A549 (cell line): ENCODE data around the gene LY6G5B. TPM values are rescaled to one million over a fixed set of nuclear protein-coding genes. Genes with fewer than 3 reads are reported as not detected.

Source experiments
- ATAC-seq, 2 experiments: fragments of 200-7000 bp in 1 of 2; fragments of >200 bp in 1 of 2; cut with Nextera tagmentation in 1 of 2; cut with Tn5 transposase in 1 of 2; 3 replicates each; pipeline versions ENCODE4 v1.8.0 to v1.9.1; 2018 to 2020; ENCODE audit warnings: mild to moderate bottlenecking in 1 of 2, moderate library complexity in 1 of 2
- CTCF ChIA-PET: fragments of 300-600 bp; sonication (Branson Sonifier 250); formaldehyde crosslinking; extraction: SDS; loops from one replicate; lab custom pipeline; 2021; ENCODE audit warnings: antibody characterized with exemption, inconsistent platforms; lab: Yijun Ruan, JAX
- POLR2A ChIA-PET: fragments of 350-600 bp; formaldehyde crosslinking; extraction: SDS; loops from one replicate; lab custom pipeline; 2021; ENCODE audit warnings: antibody characterized with exemption, inconsistent platforms; lab: Yijun Ruan, JAX
- DNase-seq, 2 experiments: peaks; one replicate each; pipeline versions ENCODE4 v3.0.0 to v3.0.0-alpha.2; 2011 to 2016; ENCODE audit warnings: low read depth in 1 of 2, low spot score in 1 of 2
- FAIRE-seq: peaks from 2 replicates; lab custom pipeline; 2011; peaks lifted over from hg19 to GRCh38; lab: Jason Lieb, UNC
- H3K27ac ChIP-seq, 2 experiments: fragments of >200 bp; sonication (Bioruptor Twin); formaldehyde crosslinking; 3 replicates each; pipeline ENCODE4 v1.5.1; 2016 to 2017
- H3K4me1 ChIP-seq: fragments of >200 bp; sonication (Bioruptor Twin); formaldehyde crosslinking; 3 replicates; pipeline ENCODE4 v1.6.1; 2016
- H3K4me2 ChIP-seq: fragments of >200 bp; sonication (Bioruptor Twin); formaldehyde crosslinking; 3 replicates; pipeline ENCODE4 v1.6.1; 2016
- H3K4me3 ChIP-seq: fragments of >200 bp; sonication (Bioruptor Twin); formaldehyde crosslinking; 3 replicates; pipeline ENCODE4 v1.5.1; 2016
- H3K9me3 ChIP-seq: fragments of >200 bp; sonication (Bioruptor Twin); formaldehyde crosslinking; 3 replicates; pipeline ENCODE4 v1.6.1; 2016
- CBX8 ChIP-seq: fragments of 200-600 bp; sonication (generic); IDR thresholded peaks from 2 replicates; pipeline ENCODE4 v1.6.1; 2016
- EHF ChIP-seq: fragments of 250-450 bp; sonication (Bioruptor Pico); IDR thresholded peaks from 2 replicates; pipeline ENCODE4 v1.5.0; 2020; ENCODE audit warnings: mild to moderate bottlenecking
- EHMT2 ChIP-seq: fragments of 200-600 bp; sonication (generic); IDR thresholded peaks from 2 replicates; pipeline ENCODE4 v1.6.1; 2016; ENCODE audit warnings: antibody characterized with exemption, low read depth, mild to moderate bottlenecking, moderate library complexity
- ESRRA ChIP-seq: fragments of 150-350 bp; IDR thresholded peaks from 2 replicates; pipeline ENCODE4 v1.6.1; 2014; ENCODE audit warnings: mild to moderate bottlenecking, low read length, borderline replicate concordance
- MAZ ChIP-seq: fragments of 150-350 bp; IDR thresholded peaks from 2 replicates; pipeline ENCODE4 v1.6.1; 2014; ENCODE audit warnings: antibody characterized with exemption, low read depth, low read length, borderline replicate concordance
- NFE2L2 ChIP-seq: fragments of 150-350 bp; conservative IDR thresholded peaks from 2 replicates; pipeline ENCODE4 v1.6.1; 2014; ENCODE audit warnings: low read length
- NPAS2 ChIP-seq: fragments of 250-450 bp; sonication (Bioruptor Pico); IDR thresholded peaks from 2 replicates; pipeline ENCODE4 v1.8.0; 2022; ENCODE audit warnings: mild to moderate bottlenecking, moderate library complexity, borderline replicate concordance
- NR3C1 ChIP-seq: fragments of >200 bp; sonication (Bioruptor Twin); formaldehyde crosslinking; IDR thresholded peaks from 3 replicates; pipeline ENCODE4 v1.6.1; 2017
- PHF8 ChIP-seq: fragments of 200-600 bp; sonication (generic); IDR thresholded peaks from 2 replicates; pipeline ENCODE4 v1.6.1; 2016; ENCODE audit warnings: low read depth, mild to moderate bottlenecking, antibody characterized with exemption, moderate library complexity, borderline replicate concordance
- POLR2AphosphoS2 ChIP-seq: conservative IDR thresholded peaks from 2 replicates; pipeline ENCODE4 v1.6.1; 2012; ENCODE audit warnings: low read length, improper control_type of control experiment, inconsistent platforms
- RARB ChIP-seq: fragments of 250-450 bp; sonication (Bioruptor Pico); IDR thresholded peaks from 2 replicates; pipeline ENCODE4 v1.8.0; 2021; ENCODE audit warnings: mild to moderate bottlenecking, moderate library complexity
- SMC3 ChIP-seq: fragments of >200 bp; sonication (Bioruptor Twin); formaldehyde crosslinking; IDR thresholded peaks from 3 replicates; pipeline ENCODE4 v1.6.1; 2018; ENCODE audit warnings: inconsistent platforms
- ZFP36 ChIP-seq: fragments of 450-650 bp; IDR thresholded peaks from 2 replicates; pipeline ENCODE4 v1.6.1; 2014; ENCODE audit warnings: borderline replicate concordance; ENCODE audit not compliant: partially characterized antibody
- WGBS: methylation state at CpG from one replicate; pipeline ENCODE4 v1.1.6; 2017; ENCODE audit errors: missing lambda C conversion rate; 5-methylcytosine and 5-hydroxymethylcytosine counted together
- polyA plus RNA-seq, 4 experiments: library from polyadenylated mRNA; depleted of rRNA in 3 of 4; stranded (reverse); fragments of >200 nt; fragmentation: RNase III in 1 of 4; extraction: RNeasy Plus Mini Kit Qiagen cat#74134 plus additional on column Dnase treatment in 1 of 4; gene quantifications; 2 replicates in 3 of 4; 3 replicates in 1 of 4; pipeline ENCODE4 v1.2.3, GENCODE V29; 2011 to 2017
- TF ChIP-seq, protein P1 (sequence below): IDR thresholded peaks from 2 replicates; pipeline ENCODE4 v1.6.1; 2012
- TF ChIP-seq, protein P2 (sequence below): fragments of >200 bp; sonication (Bioruptor Twin); formaldehyde crosslinking; IDR thresholded peaks from 2 replicates; pipeline ENCODE4 v1.6.1; 2016
- TF ChIP-seq, protein P3 (sequence below): fragments of 150-350 bp; IDR thresholded peaks from 2 replicates; pipeline ENCODE4 v1.6.1; 2014; ENCODE audit warnings: low read depth, mild to moderate bottlenecking, low read length
- TF ChIP-seq, protein P4 (sequence below): fragments of >200 bp; sonication (Bioruptor Twin); formaldehyde crosslinking; IDR thresholded peaks from 3 replicates; pipeline ENCODE4 v1.5.1; 2016
- TF ChIP-seq, protein P5 (sequence below): IDR thresholded peaks from 2 replicates; pipeline ENCODE4 v1.6.1; 2012
- TF ChIP-seq, protein P6 (sequence below): fragments of >200 bp; sonication (Bioruptor Twin); formaldehyde crosslinking; IDR thresholded peaks from 3 replicates; pipeline ENCODE4 v1.6.1; 2016
- TF ChIP-seq, protein P7 (sequence below): fragments of 450-650 bp; IDR thresholded peaks from 2 replicates; pipeline ENCODE4 v1.6.1; 2014; ENCODE audit warnings: antibody characterized with exemption
- TF ChIP-seq, protein P8 (sequence below): fragments of 250-450 bp; sonication (Bioruptor Pico); IDR thresholded peaks from 2 replicates; pipeline ENCODE4 v1.5.0; 2021; ENCODE audit warnings: mild to moderate bottlenecking, moderate library complexity, borderline replicate concordance

The LY6G5B gene
- polyA plus RNA-seq, 2 of the 4 experiments (the other 2 are of a cell fraction) = 5.9 to 9.9 TPM

DNA sequence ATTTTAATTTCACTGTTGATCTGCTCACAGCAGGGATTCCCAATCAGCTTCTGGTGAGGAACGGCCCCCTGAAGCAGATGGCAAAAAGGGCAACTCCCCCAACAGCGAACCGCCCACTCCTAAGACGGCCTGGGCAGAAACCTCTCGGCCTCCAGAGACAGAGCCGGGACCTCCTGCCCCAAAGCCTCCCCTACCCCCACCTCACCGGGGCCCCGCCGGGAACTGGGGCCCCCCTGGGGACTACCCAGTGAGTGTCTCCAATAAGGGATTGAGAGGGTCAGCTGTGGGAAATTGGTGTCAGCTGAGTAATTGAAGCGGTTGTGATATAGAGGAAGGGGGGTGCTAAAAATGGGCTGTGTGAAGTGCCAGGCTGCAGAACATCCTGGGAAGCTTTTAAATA lies 42.8 kb upstream of the LY6G5B start (continued):
- TF ChIP-seq, protein P1, sequence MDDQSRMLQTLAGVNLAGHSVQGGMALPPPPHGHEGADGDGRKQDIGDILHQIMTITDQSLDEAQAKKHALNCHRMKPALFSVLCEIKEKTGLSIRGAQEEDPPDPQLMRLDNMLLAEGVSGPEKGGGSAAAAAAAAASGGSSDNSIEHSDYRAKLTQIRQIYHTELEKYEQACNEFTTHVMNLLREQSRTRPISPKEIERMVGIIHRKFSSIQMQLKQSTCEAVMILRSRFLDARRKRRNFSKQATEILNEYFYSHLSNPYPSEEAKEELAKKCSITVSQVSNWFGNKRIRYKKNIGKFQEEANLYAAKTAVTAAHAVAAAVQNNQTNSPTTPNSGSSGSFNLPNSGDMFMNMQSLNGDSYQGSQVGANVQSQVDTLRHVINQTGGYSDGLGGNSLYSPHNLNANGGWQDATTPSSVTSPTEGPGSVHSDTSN = no peak
- TF ChIP-seq, protein P2, sequence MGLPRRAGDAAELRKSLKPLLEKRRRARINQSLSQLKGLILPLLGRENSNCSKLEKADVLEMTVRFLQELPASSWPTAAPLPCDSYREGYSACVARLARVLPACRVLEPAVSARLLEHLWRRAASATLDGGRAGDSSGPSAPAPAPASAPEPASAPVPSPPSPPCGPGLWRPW = no peak

DNA sequence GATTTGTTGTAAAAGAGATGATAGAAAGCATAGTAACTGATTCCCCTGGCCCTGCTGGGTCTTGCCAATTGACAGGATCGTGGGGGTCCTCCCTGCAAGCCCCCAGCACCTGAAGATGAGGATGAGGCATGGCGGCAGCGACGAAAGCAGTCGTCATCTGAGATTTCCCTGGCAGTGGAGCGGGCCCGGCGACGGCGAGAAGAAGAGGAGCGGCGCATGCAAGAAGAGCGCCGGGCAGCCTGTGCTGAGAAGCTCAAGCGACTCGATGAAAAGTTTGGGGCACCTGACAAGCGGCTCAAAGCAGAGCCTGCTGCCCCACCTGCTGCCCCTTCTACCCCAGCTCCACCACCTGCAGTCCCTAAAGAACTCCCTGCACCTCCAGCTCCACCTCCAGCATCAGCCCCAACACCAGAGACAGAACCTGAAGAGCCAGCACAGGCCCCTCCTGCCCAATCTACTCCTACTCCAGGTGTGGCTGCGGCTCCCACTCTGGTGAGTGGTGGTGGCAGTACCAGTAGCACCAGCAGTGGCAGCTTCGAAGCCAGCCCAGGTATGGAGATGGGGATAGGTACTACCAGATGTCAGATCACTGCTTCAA lies 42.0 kb upstream of the LY6G5B start:
- WGBS = 89% methylated on average over 17 of the region's 19 CpGs
- no peaks in the 10 kb centered on the region for H3K9me3 ChIP-seq
- no peak overlapping the region for H3K4me3 ChIP-seq
- TF ChIP-seq, protein P2 = no peak
- no peak for TF ChIP-seq CBX8
- TF ChIP-seq EHF (CRISPR knock-in tag) = no peak
- TF ChIP-seq, protein P3, sequence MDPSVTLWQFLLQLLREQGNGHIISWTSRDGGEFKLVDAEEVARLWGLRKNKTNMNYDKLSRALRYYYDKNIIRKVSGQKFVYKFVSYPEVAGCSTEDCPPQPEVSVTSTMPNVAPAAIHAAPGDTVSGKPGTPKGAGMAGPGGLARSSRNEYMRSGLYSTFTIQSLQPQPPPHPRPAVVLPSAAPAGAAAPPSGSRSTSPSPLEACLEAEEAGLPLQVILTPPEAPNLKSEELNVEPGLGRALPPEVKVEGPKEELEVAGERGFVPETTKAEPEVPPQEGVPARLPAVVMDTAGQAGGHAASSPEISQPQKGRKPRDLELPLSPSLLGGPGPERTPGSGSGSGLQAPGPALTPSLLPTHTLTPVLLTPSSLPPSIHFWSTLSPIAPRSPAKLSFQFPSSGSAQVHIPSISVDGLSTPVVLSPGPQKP = no peak
- TF ChIP-seq MAZ = no peak
- TF ChIP-seq, protein P4, sequence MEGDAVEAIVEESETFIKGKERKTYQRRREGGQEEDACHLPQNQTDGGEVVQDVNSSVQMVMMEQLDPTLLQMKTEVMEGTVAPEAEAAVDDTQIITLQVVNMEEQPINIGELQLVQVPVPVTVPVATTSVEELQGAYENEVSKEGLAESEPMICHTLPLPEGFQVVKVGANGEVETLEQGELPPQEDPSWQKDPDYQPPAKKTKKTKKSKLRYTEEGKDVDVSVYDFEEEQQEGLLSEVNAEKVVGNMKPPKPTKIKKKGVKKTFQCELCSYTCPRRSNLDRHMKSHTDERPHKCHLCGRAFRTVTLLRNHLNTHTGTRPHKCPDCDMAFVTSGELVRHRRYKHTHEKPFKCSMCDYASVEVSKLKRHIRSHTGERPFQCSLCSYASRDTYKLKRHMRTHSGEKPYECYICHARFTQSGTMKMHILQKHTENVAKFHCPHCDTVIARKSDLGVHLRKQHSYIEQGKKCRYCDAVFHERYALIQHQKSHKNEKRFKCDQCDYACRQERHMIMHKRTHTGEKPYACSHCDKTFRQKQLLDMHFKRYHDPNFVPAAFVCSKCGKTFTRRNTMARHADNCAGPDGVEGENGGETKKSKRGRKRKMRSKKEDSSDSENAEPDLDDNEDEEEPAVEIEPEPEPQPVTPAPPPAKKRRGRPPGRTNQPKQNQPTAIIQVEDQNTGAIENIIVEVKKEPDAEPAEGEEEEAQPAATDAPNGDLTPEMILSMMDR = no peak
- TF ChIP-seq NFE2L2 = no peak
- TF ChIP-seq, protein P5, sequence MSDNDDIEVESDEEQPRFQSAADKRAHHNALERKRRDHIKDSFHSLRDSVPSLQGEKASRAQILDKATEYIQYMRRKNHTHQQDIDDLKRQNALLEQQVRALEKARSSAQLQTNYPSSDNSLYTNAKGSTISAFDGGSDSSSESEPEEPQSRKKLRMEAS = no peak
- TF ChIP-seq NR3C1 = no peak
- TF ChIP-seq ESRRA = no peak
- no peak for TF ChIP-seq EHMT2
- TF ChIP-seq SMC3 = no peak
- no peak for TF ChIP-seq RARB (CRISPR knock-in tag)
- no peak for TF ChIP-seq NPAS2 (CRISPR knock-in tag)
- no peak for TF ChIP-seq POLR2AphosphoS2
- no peak for TF ChIP-seq PHF8
- CTCF ChIA-PET = interaction anchor here (0.9 to 1.3 kb wide), 3 partner anchors 22 to 76 kb away, joined by 3 to 4 read pairs (median 3); no protein-coding TSS in a partner anchor
- ATAC-seq (no peak), FAIRE-seq (no peak), DNase-seq (no peak)
- no peak overlapping the region for H3K27ac ChIP-seq
- H3K4me2 ChIP-seq = no peak overlapping the region
- POLR2A ChIA-PET = no interaction called here
- H3K4me1 ChIP-seq = peaks cover 2% of the 10 kb centered on the region; the same call in 2 of the 3 replicates

DNA sequence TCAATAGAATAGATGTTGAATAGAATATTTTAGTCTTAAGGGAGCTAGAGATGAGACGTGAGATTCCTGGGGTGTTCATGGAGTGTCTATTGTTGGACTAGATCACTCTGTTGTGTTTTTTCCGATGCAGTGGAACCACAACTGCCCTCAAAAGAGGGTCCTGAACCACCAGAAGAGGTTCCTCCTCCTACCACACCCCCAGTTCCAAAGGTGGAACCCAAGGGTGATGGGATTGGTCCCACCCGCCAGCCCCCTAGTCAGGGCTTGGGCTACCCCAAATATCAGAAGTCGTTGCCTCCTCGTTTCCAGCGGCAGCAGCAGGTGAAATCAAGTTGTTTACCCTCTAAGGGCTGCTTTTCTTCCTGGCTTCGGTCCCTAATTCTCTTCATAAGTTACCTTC lies 40.8 kb upstream of the LY6G5B start:
- TF ChIP-seq NFE2L2 (no peak), ZFP36 (no peak), RARB (CRISPR knock-in tag) (no peak)
- TF ChIP-seq, protein P6, sequence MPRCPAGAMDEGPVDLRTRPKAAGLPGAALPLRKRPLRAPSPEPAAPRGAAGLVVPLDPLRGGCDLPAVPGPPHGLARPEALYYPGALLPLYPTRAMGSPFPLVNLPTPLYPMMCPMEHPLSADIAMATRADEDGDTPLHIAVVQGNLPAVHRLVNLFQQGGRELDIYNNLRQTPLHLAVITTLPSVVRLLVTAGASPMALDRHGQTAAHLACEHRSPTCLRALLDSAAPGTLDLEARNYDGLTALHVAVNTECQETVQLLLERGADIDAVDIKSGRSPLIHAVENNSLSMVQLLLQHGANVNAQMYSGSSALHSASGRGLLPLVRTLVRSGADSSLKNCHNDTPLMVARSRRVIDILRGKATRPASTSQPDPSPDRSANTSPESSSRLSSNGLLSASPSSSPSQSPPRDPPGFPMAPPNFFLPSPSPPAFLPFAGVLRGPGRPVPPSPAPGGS = no peak
- TF ChIP-seq, protein P7, sequence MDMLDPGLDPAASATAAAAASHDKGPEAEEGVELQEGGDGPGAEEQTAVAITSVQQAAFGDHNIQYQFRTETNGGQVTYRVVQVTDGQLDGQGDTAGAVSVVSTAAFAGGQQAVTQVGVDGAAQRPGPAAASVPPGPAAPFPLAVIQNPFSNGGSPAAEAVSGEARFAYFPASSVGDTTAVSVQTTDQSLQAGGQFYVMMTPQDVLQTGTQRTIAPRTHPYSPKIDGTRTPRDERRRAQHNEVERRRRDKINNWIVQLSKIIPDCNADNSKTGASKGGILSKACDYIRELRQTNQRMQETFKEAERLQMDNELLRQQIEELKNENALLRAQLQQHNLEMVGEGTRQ = no peak
- TF ChIP-seq, protein P8, sequence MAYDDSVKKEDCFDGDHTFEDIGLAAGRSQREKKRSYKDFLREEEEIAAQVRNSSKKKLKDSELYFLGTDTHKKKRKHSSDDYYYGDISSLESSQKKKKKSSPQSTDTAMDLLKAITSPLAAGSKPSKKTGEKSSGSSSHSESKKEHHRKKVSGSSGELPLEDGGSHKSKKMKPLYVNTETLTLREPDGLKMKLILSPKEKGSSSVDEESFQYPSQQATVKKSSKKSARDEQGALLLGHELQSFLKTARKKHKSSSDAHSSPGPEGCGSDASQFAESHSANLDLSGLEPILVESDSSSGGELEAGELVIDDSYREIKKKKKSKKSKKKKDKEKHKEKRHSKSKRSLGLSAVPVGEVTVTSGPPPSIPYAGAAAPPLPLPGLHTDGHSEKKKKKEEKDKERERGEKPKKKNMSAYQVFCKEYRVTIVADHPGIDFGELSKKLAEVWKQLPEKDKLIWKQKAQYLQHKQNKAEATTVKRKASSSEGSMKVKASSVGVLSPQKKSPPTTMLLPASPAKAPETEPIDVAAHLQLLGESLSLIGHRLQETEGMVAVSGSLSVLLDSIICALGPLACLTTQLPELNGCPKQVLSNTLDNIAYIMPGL = no peak
- CTCF ChIA-PET = no interaction called here
- no peak for DNase-seq
- Histone ChIP-seq H3K9me3 (no peaks in the 10 kb centered on the region), H3K4me3 (no peak overlapping the region), H3K4me2 (no peak overlapping the region), H3K27ac (no peak overlapping the region), H3K4me1 (no peaks in the 10 kb centered on the region)
- ATAC-seq = no peak
- POLR2A ChIA-PET = no interaction called here
- FAIRE-seq = no peak
- WGBS = 93% methylated on average over 7 of the region's 7 CpGs
